Ramos (cell line): Measurements from ENCODE around the gene TCEA2.

Source experiments
- in situ Hi-C: fragments of 300-500 bp; cut with MboI; formaldehyde crosslinking; loops from one replicate; pipeline ENCODE4 v1.14.3; 2022; ENCODE audit warnings: low sequenced_read_pairs; ENCODE audit not compliant: unreplicated experiment

Gene TCEA2

DNA sequence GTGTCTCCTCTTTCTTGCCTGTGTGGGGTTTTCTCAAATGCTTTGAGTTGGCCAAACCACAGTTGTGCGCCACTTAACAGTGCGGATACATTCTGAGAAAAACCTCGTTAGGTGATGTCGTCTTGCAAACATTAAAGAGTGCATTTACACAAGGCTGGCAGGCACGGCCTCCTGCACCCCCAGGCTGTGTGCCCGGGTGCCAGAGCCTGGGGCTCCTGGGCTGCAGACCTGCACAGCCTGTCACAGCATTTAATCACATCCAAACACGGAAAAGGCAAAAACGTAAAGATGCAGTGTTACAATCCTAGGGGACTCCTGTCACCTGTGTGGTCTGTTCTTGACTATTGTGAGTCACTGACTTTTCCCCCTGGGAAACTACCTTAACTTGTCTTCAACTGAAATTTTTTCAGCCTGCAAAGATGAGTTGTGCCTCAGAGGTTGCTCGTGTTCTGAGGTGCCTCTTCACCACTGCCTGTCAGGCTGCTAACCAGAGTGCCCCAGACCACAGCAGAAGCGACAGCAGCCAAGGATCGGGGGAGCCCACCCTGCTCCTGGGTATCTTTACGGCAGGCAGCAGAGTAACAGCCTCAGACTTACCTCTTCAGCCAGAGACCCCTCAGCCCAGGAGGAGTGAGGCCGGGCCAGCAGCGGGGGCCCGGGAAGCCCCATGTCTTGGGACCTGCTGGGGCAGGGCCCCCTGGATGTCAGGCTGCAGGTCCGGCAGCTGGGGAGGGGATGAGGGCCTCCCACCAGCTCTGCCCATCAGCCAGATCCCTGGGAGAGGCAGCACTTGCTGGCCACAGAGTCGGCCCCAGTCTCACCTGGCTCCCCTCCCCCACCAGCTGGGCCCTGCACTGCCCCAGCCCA lies 27.7 kb upstream of the TCEA2 start:
- in situ Hi-C loops = no loop called here

DNA sequence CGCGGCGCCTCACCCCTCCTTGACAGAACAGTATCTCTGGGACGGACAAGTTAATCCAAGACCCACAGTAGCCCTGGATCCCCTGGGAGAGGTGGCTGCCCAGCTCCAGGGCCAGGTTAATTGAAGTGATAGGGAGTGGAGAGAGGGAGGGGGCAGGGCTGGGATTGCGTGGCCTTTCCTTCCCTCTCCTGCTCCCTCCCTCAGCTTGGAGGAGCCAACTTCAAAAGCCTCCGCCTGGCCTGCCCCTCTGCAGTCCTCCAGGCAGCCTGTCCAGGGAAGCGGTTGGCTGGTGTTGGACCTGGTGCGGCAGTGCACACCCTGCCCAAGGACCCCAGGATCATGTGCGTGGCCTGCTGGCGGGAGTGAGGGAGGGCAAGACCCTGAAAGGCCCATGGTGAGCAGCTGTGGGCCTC lies 27.1 kb upstream of the TCEA2 start, which contains the start of gene C20orf204:
Gene C20orf204 (plus strand): TSS at position 250 of the 413 bp plus-strand sequence. CDS start 142 bp downstream, at position 392.
- in situ Hi-C loops = no loop called here

- in situ Hi-C loops = no loop called here
Measured at GRCh38 chr20:64036346-64037198, 26.4 kb upstream of the TCEA2 start.

GRCh38 chr20:64037199-64037497 lies 25.9 kb upstream of the TCEA2 start:
- in situ Hi-C loops = no loop called here

- in situ Hi-C loops = no loop called here
Measured at GRCh38 chr20:64037498-64038213, 25.3 kb upstream of the TCEA2 start.

DNA sequence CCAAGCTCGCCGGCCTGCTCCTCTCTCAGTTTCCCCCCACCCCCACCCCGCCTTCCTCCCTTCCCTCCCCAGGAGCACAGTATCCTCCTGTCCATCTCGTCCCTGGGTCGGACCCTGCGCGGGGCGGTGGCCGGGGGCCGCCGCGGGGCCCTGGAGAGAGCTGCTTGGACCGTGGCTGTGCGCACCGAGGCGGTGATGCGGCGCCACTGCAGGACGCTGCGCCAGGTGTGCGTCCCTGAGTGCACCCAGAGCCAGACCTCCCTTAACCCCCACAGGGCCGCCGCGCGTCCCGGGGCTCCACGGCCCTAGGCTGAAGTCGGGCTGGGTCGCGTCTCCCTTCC lies 24.8 kb upstream of the TCEA2 start:
- in situ Hi-C loops = no loop called here

- in situ Hi-C loops = no loop called here
Measured at GRCh38 chr20:64038565-64039292, 24.3 kb upstream of the TCEA2 start.

GRCh38 chr20:64039293-64040160 lies 23.5 kb upstream of the TCEA2 start:
- in situ Hi-C loops = loop anchor here (10.0 kb wide), 1 partner anchor 85 kb away; no protein-coding TSS in a partner anchor

DNA sequence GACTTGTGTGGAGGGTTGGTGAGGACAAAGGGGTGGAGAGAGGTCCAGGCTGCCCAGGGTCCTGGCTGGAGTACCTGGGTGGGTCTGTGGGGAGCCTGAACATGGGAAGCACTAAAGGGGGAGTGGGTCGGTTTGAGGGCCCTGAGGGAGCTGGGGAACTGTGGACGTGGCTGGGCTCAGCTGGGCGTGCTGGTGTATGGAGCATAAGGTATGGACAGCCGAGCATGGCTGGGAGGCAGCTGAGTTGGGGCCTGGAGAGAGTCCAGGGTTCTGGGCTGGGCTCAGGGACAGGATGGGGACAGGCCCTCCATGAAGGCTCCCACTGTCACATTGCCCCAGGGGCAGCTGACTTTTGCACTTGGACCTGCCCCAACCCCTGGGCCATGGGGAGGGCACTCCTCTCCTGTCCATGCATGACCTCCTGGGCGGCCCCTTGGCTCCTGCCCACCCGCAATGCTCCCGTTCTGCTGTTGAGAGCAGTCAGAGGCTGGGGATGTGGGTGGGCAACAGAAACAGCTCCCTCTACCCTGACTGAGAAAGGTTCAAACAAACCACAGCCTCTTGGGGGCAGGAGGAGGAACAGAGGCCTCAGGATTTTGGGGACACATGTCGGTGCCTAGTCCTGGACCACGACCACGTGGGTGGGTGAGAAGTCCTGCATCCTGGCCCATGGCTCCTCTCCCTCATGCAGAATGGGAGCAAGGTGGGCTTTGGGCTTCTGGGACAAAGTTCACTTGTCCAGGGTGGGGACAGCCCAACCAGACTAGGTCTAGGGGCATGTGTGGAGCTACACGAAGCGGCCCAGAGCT lies 22.6 kb upstream of the TCEA2 start:
- in situ Hi-C loops = loop anchor here (10.0 kb wide), 1 partner anchor 84 kb away; no protein-coding TSS in a partner anchor

GRCh38 chr20:64041040-64041780 lies 21.8 kb upstream of the TCEA2 start:
- in situ Hi-C loops = loop anchor here (10.0 kb wide), 1 partner anchor 84 kb away; no protein-coding TSS in a partner anchor

DNA sequence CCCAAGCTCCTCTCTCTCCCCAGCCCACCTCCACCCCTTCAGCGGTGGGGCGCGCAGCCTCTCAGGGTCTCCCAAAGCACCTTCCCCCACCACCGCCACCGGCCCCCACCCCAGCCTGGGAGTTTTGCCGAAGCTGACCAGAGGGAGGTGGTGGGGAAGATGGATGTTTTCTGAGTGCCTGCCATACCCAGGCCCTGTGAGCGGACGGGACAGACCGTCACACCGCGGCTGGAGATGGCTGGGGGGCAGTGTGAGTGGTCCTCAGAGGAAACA lies 21.3 kb upstream of the TCEA2 start:
- in situ Hi-C loops = loop anchor here (10.0 kb wide), 1 partner anchor 83 kb away; no protein-coding TSS in a partner anchor

- in situ Hi-C loops = loop anchor here (10.0 kb wide), 1 partner anchor 83 kb away; no protein-coding TSS in a partner anchor
Measured at GRCh38 chr20:64042054-64042781, 20.8 kb upstream of the TCEA2 start.

GRCh38 chr20:64043768-64044167 lies 19.2 kb upstream of the TCEA2 start:
- in situ Hi-C loops = loop anchor here (10.0 kb wide), 1 partner anchor 81 kb away; no protein-coding TSS in a partner anchor

DNA sequence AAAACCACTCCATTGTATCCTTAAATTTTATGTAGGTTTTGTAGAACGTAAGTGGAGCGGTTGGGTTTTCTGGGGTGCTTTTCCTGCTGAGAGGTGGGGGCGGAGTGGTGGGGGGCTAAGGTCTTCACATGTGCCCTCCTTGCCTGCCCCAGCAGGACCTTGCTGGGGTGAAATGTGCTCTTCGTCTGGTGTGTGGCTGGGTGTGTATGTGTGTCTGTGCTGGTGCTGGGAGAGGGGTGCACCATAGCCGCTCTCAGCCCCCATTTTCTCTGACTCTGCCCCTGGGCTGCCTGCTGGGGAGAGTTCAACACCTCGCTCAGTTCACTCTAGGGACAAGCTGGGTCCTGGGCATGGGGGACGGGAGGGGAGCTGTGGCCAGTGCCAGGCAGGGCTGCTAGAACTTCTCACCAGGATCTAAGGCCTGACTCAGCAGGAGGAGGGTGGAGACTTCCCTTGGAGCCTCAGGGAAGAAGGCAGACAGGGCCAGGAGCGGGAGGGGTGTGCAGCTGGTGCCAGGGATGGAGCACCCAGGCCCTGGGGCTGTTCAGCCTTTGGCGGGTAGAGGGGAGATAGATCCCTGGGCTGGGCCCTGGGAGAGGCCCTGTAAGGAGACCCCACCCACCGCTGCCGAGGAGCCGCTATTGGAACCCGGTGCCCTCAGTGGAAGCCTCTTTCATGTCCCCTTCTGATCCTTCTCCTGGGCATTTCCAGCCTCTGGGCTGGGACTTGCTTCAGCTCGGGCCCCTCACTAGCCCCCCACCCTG lies 18.3 kb upstream of the TCEA2 start:
- in situ Hi-C loops = loop anchor here (10.0 kb wide), 1 partner anchor 80 kb away; no protein-coding TSS in a partner anchor

GRCh38 chr20:64045346-64046011 lies 17.5 kb upstream of the TCEA2 start:
- in situ Hi-C loops = loop anchor here (10.0 kb wide), 1 partner anchor 79 kb away; no protein-coding TSS in a partner anchor

DNA sequence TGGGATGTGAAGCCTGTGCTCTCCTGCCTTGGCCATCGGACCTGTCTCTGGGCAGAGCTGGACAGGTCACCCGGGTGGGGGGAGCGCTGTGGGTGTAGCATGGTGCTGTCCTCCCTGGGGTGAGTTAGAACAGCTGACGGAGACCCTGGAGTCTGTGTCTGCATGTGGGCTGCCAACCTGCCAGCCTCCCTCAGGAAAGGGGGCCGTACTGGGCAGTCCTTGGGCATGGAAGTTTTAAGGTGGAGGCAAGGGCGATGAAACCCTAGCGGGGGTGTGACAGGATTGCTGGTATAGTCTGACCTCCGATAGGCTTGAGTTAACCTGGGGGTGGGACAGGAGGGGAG lies 16.0 kb upstream of the TCEA2 start:
- in situ Hi-C loops = loop anchor here (10.0 kb wide), 1 partner anchor 78 kb away; no protein-coding TSS in a partner anchor
